ENCODE results near the gene AGXT2.
"Not testable (repeated sequence)": the region's sequence is repeated elsewhere in the genome, so short reads cannot be mapped to it uniquely, and the experiment has no call there.

The AGXT2 gene

GRCh38 chr5:35050541-35051126 is 2.9 kb upstream of the AGXT2 start:
- no peak for DNase-seq

- no peak for DNase-seq
These were observed 1.2 kb upstream of the AGXT2 start for GRCh38 chr5:35048910-35049309.

GRCh38 chr5:35046774-35047173 is 975 bp downstream of the AGXT2 start:
- DNase-seq = no peak

GRCh38 chr5:35045280-35045679 is 2.5 kb downstream of the AGXT2 start:
- DNase-seq = no peak

GRCh38 chr5:35044649-35045048 is 3.1 kb downstream of the AGXT2 start:
- no peak for DNase-seq

- no peak for DNase-seq
These were observed 5.0 kb downstream of the AGXT2 start for GRCh38 chr5:35042781-35043180.

GRCh38 chr5:35041261-35041660 is 6.5 kb downstream of the AGXT2 start:
- no peak for DNase-seq

GRCh38 chr5:35038891-35039290 is 8.9 kb downstream of the AGXT2 start:
- DNase-seq = no peak

GRCh38 chr5:35036536-35036935 is 11.2 kb downstream of the AGXT2 start:
- DNase-seq = no peak

- not testable (repeated sequence) for DNase-seq
These were observed 11.8 kb downstream of the AGXT2 start for GRCh38 chr5:35035929-35036328.

- DNase-seq = no peak
These were observed 12.5 kb downstream of the AGXT2 start for GRCh38 chr5:35035271-35035670.

GRCh38 chr5:35032356-35032755 is 15.4 kb downstream of the AGXT2 start:
- DNase-seq = no peak

- DNase-seq = no peak
These were observed 16.5 kb downstream of the AGXT2 start for GRCh38 chr5:35031276-35031675.

- DNase-seq = no peak
These were observed 17.2 kb downstream of the AGXT2 start for GRCh38 chr5:35030426-35031100.

GRCh38 chr5:35029333-35029732 is 18.4 kb downstream of the AGXT2 start:
- DNase-seq = no peak

GRCh38 chr5:35026941-35027340 is 20.8 kb downstream of the AGXT2 start:
- no peak for DNase-seq

- no peak for DNase-seq
These were observed 21.4 kb downstream of the AGXT2 start for GRCh38 chr5:35026280-35026840.

- no peak for DNase-seq
These were observed 22.7 kb downstream of the AGXT2 start for GRCh38 chr5:35024911-35025510.

- no peak for DNase-seq
These were observed 24.2 kb downstream of the AGXT2 start for GRCh38 chr5:35023391-35024178.

GRCh38 chr5:35016174-35017051 is 31.3 kb downstream of the AGXT2 start:
- no peak for DNase-seq

GRCh38 chr5:35015063-35015462 is 32.7 kb downstream of the AGXT2 start:
- DNase-seq = no peak

GRCh38 chr5:35012796-35013195 is 35.0 kb downstream of the AGXT2 start:
- DNase-seq = peak; percentile 50
